Measurements from ENCODE around the gene HCST.

DNA sequence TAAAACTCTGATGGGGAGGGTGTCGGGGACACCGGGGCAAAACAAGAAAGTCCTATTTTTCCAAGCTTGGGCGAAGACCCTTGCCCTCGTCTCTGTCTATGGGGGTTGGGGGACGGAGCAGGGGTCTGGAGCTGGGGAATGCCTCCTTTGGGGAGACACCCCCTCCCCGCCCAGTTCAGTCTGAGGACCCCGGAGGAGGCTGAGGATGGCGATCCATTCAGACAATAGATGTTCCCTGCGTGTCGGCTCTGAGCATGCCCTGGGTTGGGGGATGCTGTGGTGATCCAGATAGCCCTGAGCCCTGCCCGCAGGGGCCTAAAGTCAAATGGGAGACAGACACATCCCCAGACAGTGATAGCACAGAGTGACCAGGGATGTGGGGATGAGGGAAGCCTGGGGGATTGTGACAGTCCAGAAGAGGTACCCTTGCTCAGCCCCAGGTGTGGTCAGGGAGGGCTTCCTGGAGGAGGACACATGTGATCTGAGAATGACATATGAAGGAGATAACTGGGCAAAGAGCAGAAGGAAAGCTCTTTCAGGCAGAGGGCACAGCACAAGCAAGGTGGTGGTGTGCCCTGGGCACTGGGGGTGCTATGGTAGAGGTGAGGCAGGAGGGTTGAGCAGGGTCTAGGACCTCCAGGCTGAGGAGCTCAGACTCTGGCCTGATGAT lies 42.9 kb downstream of the HCST start:
- TF ChIP-seq, protein P1, sequence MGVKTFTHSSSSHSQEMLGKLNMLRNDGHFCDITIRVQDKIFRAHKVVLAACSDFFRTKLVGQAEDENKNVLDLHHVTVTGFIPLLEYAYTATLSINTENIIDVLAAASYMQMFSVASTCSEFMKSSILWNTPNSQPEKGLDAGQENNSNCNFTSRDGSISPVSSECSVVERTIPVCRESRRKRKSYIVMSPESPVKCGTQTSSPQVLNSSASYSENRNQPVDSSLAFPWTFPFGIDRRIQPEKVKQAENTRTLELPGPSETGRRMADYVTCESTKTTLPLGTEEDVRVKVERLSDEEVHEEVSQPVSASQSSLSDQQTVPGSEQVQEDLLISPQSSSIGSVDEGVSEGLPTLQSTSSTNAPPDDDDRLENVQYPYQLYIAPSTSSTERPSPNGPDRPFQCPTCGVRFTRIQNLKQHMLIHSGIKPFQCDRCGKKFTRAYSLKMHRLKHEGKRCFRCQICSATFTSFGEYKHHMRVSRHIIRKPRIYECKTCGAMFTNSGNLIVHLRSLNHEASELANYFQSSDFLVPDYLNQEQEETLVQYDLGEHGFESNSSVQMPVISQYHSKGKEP (tag by site-specific recombination; IDR thresholded peaks at IDR 0.05), result no peak
- TF ChIP-seq, protein P2, sequence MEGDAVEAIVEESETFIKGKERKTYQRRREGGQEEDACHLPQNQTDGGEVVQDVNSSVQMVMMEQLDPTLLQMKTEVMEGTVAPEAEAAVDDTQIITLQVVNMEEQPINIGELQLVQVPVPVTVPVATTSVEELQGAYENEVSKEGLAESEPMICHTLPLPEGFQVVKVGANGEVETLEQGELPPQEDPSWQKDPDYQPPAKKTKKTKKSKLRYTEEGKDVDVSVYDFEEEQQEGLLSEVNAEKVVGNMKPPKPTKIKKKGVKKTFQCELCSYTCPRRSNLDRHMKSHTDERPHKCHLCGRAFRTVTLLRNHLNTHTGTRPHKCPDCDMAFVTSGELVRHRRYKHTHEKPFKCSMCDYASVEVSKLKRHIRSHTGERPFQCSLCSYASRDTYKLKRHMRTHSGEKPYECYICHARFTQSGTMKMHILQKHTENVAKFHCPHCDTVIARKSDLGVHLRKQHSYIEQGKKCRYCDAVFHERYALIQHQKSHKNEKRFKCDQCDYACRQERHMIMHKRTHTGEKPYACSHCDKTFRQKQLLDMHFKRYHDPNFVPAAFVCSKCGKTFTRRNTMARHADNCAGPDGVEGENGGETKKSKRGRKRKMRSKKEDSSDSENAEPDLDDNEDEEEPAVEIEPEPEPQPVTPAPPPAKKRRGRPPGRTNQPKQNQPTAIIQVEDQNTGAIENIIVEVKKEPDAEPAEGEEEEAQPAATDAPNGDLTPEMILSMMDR (tag by site-specific recombination; IDR thresholded peaks at IDR 0.05), result no peak
- no peak for TF ChIP-seq ZNF223 (tag by site-specific recombination; IDR thresholded peaks at IDR 0.05)
- TF ChIP-seq ZNF514 (tag by site-specific recombination; IDR thresholded peaks at IDR 0.05), result no peak
- TF ChIP-seq ZBTB10 (tag by site-specific recombination; IDR thresholded peaks at IDR 0.05), result 0 out of 2 replicates have a peak, but pooled peaks have one; percentile 20
- TF ChIP-seq ZBTB26 (tag by site-specific recombination; optimal IDR thresholded peaks at IDR 0.05), result no peak
- no peak for TF ChIP-seq ZNF791 (tag by site-specific recombination; IDR thresholded peaks at IDR 0.05)
- TF ChIP-seq, protein P3, sequence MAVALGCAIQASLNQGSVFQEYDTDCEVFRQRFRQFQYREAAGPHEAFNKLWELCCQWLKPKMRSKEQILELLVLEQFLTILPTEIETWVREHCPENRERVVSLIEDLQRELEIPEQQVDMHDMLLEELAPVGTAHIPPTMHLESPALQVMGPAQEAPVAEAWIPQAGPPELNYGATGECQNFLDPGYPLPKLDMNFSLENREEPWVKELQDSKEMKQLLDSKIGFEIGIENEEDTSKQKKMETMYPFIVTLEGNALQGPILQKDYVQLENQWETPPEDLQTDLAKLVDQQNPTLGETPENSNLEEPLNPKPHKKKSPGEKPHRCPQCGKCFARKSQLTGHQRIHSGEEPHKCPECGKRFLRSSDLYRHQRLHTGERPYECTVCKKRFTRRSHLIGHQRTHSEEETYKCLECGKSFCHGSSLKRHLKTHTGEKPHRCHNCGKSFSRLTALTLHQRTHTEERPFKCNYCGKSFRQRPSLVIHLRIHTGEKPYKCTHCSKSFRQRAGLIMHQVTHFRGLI (tag by site-specific recombination; IDR thresholded peaks at IDR 0.05), result no peak
- no peak for TF ChIP-seq ZNF146 (tag by site-specific recombination; IDR thresholded peaks at IDR 0.05)

Measured in HEK293 (cell line).